HTERT RPE-1 (cell line): ENCODE measurements around the gene CYP21A2.
"Not testable (repeated sequence)": the region's sequence is repeated elsewhere in the genome, so short reads cannot be mapped to it uniquely, and the experiment has no call there.

Source experiments
- in situ Hi-C: fragments of 300-500 bp; cut with MboI; formaldehyde crosslinking; loops from 4 replicates; pipeline ENCODE4 v1.14.3; 2020; ENCODE audit warnings: low sequenced_read_pairs

The CYP21A2 gene

GRCh38 chr6:32037598-32038524 lies at the start of gene CYP21A2:
Gene CYP21A2 (plus strand): TSS chr6:32038415. CDS start chr6:32038423, 8 bp downstream.
- in situ Hi-C loops, result not testable (repeated sequence)

GRCh38 chr6:31989363-31989762 lies 48.9 kb upstream of the CYP21A2 start:
- in situ Hi-C loops, result not testable (repeated sequence)

- in situ Hi-C loops, result not testable (repeated sequence)
Observed at GRCh38 chr6:31994421-31994820, 43.8 kb upstream of the CYP21A2 start.

- in situ Hi-C loops, result not testable (repeated sequence)
Observed at GRCh38 chr6:31996385-31996784, 41.8 kb upstream of the CYP21A2 start.

GRCh38 chr6:32002546-32003268 lies 35.5 kb upstream of the CYP21A2 start:
- in situ Hi-C loops, result not testable (repeated sequence)

GRCh38 chr6:32003301-32003700 lies 34.9 kb upstream of the CYP21A2 start:
- in situ Hi-C loops, result not testable (repeated sequence)

- in situ Hi-C loops, result not testable (repeated sequence)
Observed at GRCh38 chr6:32004393-32004792, 33.8 kb upstream of the CYP21A2 start.

- in situ Hi-C loops, result not testable (repeated sequence)
Observed at GRCh38 chr6:32004864-32005537, 33.2 kb upstream of the CYP21A2 start.

- in situ Hi-C loops, result not testable (repeated sequence)
Observed at GRCh38 chr6:32005538-32005880, 32.7 kb upstream of the CYP21A2 start.

- in situ Hi-C loops, result not testable (repeated sequence)
Observed at GRCh38 chr6:32005991-32006529, 32.2 kb upstream of the CYP21A2 start.

GRCh38 chr6:32007086-32007485 lies 31.1 kb upstream of the CYP21A2 start:
- in situ Hi-C loops, result not testable (repeated sequence)

- in situ Hi-C loops, result not testable (repeated sequence)
Observed at GRCh38 chr6:32008037-32008436, 30.2 kb upstream of the CYP21A2 start.

GRCh38 chr6:32008616-32009015 lies 29.6 kb upstream of the CYP21A2 start:
- in situ Hi-C loops, result not testable (repeated sequence)

- in situ Hi-C loops, result not testable (repeated sequence)
Observed at GRCh38 chr6:32009537-32009936, 28.7 kb upstream of the CYP21A2 start.

- in situ Hi-C loops, result not testable (repeated sequence)
Observed at GRCh38 chr6:32010856-32011530, 27.2 kb upstream of the CYP21A2 start.

GRCh38 chr6:32012941-32013617 lies 25.1 kb upstream of the CYP21A2 start:
- in situ Hi-C loops, result not testable (repeated sequence)

GRCh38 chr6:32013738-32014137 lies 24.5 kb upstream of the CYP21A2 start:
- in situ Hi-C loops, result not testable (repeated sequence)

GRCh38 chr6:32014547-32014946 lies 23.7 kb upstream of the CYP21A2 start, which contains the start of gene C4B:
Gene C4B (plus strand): TSS chr6:32014795. CDS start chr6:32014846, 51 bp downstream.
- in situ Hi-C loops, result not testable (repeated sequence)

- in situ Hi-C loops, result not testable (repeated sequence)
Observed at GRCh38 chr6:32022100-32022499, 16.1 kb upstream of the CYP21A2 start.

GRCh38 chr6:32028631-32029030 lies 9.6 kb upstream of the CYP21A2 start:
- in situ Hi-C loops, result not testable (repeated sequence)
